ENCODE measurements around the gene TPST1.

DNA sequence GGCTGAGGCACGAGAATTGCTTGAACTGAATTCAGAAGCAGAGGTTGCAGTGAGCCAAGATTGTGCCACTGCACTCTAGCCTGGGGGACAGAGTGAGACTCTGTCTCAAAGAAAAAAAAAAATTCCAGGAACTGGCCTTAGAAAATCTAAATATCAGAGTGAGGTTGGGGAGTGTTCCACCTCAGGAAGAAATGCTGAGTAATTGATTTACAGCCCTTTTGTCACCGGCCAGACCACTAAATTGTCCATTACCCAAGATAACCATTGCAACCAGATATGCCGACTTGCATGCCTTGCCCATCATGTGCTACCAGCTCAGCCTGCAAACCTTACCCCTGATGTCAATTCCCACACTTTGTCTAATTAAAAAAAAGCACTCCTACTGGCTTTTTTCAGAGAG is 48.1 kb upstream of the TPST1 start:
- no peak for TF ChIP-seq EZH2 (IDR thresholded peaks at IDR 0.05; ENCODE audit: insufficient read depth, low read length)
- TF ChIP-seq, protein P1, sequence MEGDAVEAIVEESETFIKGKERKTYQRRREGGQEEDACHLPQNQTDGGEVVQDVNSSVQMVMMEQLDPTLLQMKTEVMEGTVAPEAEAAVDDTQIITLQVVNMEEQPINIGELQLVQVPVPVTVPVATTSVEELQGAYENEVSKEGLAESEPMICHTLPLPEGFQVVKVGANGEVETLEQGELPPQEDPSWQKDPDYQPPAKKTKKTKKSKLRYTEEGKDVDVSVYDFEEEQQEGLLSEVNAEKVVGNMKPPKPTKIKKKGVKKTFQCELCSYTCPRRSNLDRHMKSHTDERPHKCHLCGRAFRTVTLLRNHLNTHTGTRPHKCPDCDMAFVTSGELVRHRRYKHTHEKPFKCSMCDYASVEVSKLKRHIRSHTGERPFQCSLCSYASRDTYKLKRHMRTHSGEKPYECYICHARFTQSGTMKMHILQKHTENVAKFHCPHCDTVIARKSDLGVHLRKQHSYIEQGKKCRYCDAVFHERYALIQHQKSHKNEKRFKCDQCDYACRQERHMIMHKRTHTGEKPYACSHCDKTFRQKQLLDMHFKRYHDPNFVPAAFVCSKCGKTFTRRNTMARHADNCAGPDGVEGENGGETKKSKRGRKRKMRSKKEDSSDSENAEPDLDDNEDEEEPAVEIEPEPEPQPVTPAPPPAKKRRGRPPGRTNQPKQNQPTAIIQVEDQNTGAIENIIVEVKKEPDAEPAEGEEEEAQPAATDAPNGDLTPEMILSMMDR (IDR thresholded peaks at IDR 0.05; ENCODE audit: insufficient read depth, low read depth, low read length), result no peak

Data from astrocyte (in vitro differentiated cells and primary cell).